ENCODE data around the gene VPS72.
"Not testable (repeated sequence)": the region's sequence is repeated elsewhere in the genome, so short reads cannot be mapped to it uniquely, and the experiment has no call there.

VPS72 gene

DNA sequence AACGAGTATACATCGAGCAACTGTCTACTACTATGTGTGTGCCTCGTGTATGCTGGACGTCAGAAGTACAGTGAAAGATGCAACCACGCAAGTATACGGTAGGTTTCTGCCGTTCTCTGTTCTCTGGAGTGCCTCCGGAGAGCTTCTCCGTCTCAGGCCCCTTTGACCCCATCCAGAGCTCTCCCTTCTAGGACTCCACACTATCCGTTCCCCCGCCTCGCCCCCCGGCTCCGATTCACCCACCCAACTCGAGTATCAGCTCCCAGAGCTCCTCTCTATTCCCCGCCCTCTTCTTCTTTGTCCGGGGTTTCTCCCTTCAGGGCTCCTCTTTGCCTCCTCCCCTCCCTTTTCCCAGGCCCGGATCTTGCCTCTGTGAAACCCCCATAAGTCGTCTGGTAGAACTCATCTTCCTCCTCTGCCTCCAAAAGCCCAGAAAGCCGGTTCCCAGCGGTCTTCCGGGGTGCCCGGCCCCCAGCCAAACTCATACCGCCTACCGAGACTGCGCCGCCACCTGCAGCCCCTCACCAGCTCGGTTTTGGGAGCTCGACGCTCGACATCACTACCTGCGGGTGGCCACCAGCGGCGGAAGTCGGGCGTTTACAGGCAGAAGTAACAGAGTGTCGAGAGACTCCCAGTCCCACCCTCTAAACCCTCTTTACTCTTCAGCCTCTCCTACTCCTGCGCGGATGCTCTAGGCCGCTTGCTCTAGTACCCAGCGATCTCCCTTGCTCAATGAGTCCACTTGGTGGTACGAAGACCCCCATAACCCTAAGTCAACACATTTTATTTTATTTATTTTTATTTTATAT lies at the start of gene VPS72:
Gene VPS72, minus strand, starts transcription at position 561 of the 809 bp plus-strand sequence. Its CDS starts 76 bp downstream, at position 485.
- peak; percentile 8 to 91 (median 76) for DNase-seq

DNA sequence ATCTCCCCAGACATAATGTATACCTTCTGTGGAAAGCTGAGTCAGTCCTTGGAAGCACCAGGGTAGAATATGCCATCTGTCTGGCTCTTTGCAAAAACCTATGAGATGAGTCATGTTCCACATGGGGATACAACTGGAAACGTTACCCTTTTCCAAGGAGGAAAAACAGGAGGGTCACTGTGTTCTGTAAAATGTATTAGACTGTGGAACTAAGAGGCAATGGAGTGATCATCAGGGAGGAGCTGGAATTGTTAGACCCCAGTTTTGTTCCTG lies 48.4 kb upstream of the VPS72 start:
- peak in 9 of 58 donors; percentile 2 to 66 (median 10) for DNase-seq

- DNase-seq = no peak
Measured at GRCh38 chr1:151237678-151238466, 47.9 kb upstream of the VPS72 start.

DNA sequence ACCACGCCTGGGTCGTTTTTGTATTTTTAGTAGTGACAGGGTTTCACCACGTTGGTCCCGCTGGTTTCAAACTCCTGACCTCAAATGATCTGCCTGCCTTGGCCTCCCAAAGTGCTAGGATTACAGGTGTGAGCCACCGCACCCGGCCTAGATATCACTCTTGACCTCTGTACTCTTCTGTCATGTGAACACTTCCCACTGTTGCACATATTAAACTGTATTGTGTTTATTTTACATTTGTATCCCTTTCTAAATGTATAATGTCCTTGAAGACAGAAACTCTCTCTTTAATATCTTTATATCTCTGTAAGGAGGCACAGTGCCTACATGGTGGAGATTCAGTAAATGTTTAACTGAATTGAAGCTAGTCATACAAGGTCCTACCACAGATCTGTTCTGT lies 45.2 kb upstream of the VPS72 start:
- no peak for DNase-seq

- no peak for DNase-seq
Measured at GRCh38 chr1:151222130-151222529, 32.1 kb upstream of the VPS72 start.

- DNase-seq = no peak
Measured at GRCh38 chr1:151221616-151222015, 31.6 kb upstream of the VPS72 start.

DNA sequence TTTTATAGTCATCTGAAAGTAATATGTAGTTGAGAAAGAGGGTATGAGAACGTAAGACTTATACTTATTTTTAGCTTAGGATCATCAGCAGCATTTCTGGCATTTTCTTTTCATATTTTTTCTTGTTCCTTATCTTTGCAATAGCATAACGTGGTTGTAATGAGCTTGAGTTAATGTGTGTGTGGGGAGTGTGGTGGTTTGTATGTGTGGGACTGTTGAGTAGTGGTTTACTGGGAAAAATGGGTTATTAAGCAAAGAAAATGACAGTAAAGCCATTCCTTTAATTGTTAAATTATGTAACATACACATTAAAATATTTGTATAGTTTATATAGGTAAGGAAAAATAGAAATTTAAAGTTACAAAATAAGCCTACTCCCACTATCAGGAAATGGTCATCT lies 23.6 kb upstream of the VPS72 start:
- no peak for DNase-seq

DNA sequence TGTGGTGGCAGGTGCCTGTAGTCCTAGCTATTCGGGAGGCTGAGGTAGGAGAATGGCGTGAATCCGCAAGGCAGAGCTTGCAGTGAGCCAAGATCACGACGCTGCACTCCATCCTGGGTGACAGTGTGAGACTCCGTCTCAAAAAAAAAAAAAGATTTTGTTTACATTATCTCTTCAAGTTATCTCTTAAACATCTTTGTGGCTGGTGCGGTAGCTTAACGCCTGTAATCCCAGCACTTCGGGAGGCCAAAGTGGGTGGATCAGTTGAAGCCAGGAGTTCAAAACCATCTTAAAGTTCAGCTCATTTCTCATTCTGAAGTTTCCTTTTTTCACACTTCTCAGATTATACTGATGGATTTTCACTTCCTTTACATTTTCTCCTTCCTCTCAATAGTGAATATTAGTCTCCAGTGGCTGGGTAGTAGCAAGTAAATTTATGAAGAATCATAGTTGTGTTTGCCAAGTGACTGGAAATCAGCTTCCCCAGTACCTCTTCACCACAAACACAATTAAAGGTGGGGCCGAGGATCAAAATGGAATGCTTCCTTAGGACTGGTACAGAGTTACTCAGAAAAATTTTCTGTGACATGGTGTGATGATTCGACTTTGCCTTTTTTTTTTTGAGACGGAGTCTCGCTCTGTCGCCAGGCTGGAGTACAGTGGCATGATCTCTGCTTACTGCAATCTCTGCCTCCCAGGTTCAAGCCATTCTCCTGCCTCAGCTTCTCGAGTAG lies 22.1 kb upstream of the VPS72 start:
- DNase-seq = no peak

- no peak for DNase-seq
Measured at GRCh38 chr1:151210830-151211229, 20.8 kb upstream of the VPS72 start.

DNA sequence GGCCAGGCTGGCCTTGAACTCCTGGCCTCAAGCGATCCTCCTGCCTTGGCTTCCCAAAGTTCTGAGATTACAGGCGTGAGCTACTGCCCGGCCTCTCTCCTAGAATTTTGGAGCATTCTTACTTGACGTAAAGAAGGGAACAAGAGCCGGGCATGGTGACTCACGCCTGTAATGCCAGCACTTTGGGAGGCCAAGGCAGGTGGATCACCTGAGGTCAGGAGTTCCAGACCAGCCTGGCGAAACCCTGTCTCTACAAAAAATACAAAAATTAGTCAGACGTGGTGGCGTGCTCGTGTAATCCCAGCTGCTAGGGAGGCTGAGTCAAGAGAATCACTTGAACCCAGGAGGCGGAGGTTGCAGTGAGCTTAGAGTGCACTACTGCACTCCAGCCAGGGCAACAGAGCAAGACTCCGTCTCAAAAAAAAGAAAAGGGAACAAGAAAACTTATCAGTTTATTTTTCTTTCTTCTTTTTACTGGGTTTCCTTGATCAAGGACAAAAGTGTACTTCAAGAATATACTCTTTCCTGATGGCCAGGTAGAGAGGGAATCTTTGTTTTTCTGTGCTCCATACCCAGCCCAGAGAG lies 15.5 kb upstream of the VPS72 start:
- DNase-seq = not testable (repeated sequence)

- peak in 7 of 58 donors; percentile 0 to 15 (median 6) for DNase-seq
Measured at GRCh38 chr1:151199873-151200581, 10.0 kb upstream of the VPS72 start.

DNA sequence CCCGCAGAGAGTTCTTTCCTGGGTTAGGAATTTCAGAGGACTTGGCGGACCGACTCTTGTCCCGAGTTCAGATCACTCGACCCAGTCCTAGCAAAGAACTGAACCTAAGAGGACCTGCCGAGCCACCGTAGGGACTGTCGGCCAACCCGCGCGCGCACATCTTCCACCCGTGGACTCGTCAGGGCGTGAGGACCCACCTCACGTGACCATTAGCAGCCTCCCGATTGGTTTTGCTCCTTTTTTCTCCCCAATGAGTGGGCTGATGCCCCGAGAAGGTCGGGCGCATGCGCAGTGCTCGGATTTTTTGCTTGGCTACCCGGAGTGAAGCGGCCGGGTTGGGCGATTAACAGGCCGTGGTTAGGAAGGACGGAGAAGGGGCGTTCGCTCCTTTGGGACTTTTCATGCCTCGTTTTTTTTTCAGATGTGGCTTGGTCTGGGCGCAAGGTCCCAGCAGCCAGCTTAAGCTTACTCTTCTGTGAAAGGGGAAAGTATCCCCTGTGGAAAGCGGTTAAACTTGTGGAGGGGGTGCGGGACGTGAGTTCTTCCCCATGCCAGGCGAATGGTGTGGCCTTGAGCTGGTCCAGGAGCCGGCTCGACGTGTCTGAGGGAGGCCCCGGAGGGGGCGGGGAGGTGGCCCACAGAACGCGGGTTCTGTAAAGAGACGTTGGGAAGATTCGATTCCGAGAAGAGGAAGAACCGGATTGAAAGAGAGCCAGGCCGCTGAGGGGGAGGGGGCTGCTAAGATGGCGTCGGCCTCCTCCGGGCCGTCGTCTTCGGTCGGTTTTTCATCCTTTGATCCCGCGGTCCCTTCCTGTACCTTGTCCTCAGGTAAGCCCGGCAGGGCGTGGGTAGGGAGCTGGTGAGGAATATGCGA lies 8.5 kb upstream of the VPS72 start, which contains the start of gene PIP5K1A:
Gene PIP5K1A, plus strand, starts transcription at position 299 of the 874 bp plus-strand sequence. Its CDS starts 445 bp downstream, at position 744.
- peak; percentile 83 to 100 (median 98) for DNase-seq

DNA sequence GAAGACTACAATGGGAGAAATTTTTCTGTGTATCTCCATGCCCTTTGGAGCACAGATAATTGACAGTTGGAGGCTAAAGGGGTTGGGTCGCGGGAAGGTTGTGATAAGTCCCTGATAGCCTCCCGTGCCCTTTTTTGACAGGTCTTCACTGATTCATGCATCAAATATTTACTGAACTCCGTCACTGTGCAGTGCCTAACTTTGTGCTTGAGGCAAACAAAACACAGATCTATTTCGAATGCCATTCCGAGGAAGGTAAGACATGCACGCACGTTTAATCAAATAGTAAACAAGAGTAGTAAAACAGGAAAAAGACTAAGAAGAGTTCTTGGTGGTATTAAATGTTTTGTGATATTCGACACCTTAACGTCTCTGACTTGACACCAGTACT lies 7.9 kb upstream of the VPS72 start:
- DNase-seq = no peak

GRCh38 chr1:151196292-151196800 lies 6.3 kb upstream of the VPS72 start:
- peak in 40 of 58 donors; percentile 0 to 74 (median 24) for DNase-seq

DNA sequence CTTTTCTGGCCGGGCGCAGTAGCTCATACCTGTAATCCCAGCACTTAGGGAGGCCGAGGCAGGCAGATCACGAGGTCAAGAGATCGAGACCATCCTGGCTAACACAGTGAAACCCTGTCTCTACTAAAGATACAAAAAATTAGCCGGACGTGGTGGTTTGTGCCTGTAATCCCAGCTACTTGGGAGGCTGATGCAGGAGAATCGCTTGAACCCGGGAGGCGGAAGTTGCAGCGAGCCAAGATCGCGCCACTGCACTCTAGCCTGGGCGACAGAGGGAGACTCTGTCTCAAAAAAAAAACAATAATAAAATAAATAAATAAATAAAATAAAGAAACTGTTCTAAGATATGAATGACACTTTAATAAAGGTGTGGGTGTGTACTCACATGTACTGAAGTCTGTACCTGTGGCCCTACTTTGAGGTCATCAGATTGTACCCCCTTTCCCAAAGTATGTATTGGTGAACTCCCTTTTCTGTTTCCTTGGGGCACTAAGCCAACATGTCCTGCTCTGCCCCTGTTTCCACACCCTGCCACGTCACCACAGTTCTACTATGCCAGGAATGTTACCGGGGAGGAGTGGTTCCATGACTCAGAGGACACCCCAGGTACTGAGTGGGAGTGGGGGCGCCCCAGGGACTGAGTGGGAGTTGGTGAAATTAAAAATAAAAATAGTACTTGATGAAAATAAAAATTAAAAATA lies 5.0 kb upstream of the VPS72 start:
- DNase-seq = peak in 1 of 58 donors; percentile 12

DNA sequence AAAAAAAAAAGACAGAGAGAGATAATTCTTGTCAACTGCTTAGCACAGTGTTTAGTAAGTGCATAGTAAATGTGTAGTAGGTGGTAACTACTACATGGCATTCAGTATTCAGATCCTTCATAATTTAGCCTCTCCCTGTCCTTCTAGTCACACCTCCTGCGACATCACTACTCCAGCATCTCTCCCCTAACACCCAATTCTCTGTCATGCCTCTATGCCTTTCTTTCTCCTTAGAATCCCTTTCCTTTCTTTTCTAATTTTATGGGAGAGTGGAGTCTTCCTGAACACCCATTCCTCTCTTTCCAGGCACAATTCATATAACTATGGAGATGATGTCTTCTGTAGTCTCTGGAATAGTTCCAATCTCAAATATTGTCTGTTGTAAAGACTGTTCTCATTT lies 3.9 kb upstream of the VPS72 start:
- DNase-seq = no peak

DNA sequence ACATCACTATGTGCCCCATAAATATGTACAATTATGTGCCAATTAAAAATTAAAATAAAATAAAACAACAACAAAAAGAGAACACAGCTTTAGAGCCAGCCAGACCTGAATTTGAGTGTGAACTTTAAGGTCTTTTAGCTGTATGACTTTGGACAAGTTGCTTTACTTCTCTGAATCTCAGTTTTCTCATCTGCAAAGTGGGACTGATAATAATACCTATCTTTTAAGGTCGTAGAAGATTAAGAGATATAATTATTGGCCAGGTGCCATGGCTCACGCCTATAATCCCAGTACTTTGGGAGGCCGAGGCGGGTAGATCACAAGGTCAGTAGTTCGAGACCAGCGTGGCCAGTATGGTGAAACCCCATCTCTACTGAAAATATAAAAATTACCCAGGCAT lies 3.3 kb upstream of the VPS72 start:
- DNase-seq = no peak

DNA sequence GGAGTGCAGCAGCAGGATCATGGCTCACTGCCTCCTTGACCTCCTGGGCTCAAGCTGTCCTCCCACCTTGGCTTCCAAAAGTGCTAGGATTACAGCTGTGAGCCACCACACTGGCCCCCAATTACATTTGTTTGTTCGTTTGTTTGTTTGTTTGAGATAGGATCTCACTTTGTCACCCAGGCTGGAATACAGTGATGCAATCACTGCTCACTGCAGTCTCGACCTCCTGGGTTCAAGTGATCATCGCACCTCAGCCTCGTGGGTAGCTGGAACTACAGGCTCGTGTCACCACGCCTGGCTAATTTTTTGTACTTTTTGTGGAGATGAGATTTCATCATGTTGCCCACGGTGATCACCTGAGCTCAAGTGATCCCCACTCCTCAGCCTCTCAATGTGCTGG lies 2.0 kb upstream of the VPS72 start:
- no peak for DNase-seq

DNA sequence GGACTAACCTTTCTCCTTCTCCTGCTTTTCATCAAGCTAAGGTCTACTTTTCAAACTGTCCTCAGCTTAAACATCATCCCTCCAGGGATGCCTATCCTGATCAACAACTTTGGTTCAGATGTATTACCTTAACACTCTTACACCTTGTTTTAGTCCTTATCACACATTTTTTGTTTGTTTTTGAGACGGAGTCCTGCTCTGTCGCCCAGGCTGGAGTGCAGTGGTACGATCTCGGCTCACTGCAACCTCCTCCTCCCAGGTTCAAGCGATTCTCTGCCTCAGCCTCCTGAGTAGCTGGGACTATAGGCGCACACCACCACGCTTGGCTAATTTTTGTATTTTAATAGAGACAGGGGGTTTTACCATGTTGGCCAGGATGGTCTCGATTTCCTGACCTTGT lies 1.3 kb downstream of the VPS72 start:
- not testable (repeated sequence) for DNase-seq

Data from anterior cingulate cortex (tissue), 58 donors.